Activated CD8-positive, alpha-beta memory T cell treated with anti-CD3 and anti-CD28 coated beads, Interleukin-2, amount 50 U/mL, for 1 hour (primary cell): ENCODE data around the gene TNN.

Experiments
- DNase-seq: peaks from one replicate; pipeline ENCODE4 v3.0.0-alpha.2; 2020; ENCODE audit errors: extremely low read depth

TNN gene

DNA sequence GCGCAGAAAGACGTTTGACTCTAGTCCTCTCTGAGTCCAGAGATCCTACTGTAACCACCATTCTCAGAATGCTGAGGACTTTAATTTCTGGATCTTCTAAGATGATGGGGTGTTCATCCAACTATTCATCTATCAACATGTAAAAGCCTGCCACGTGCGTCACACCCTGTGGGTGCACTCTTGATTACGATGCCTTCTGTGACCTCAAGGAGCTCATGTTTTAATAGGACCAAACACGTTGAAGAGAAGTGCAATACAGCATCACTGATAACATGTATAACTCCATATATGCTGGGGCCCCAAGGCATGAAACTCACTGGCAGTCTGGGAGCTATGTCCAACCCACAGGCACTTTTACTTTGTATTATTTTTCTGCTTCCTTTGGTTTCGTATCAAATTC lies 105.9 kb downstream of the TNN start:
- DNase-seq: no peak

DNA sequence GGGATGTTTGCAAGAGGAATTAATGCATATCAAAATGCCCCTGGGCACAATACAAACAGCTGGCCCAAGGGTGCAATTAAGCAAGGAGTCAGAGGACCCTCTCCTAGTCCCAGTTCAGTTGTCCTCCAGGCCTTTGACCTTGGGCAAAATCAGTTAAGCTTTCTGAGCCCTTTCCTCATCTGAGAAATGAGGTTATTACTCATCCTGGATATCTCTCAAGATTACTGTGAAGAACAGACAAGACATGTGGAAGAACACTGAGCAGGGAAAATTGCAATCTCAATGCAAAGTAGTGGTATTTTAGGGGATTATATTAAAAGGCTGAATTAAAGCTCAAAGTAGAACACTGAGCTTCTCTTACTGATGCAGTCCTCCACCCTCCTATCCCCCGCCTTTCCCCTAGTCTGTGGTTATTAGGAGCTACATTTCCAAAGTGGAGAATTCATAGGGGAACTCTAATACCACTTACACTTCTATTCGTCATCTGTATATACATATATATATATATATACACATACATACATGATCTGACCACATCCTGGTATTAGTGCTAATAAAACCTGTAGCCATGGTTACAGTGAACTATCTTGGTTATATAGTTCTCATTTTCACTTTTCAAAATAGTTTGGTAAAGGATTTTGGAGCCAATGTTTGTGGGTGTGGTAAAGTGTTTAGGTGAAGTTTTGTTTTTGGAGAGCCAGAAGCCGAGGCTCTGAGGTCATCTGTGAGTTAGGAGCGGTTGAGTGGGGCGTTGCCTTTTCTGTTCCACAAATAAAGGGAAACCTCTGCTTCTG lies 106.9 kb downstream of the TNN start:
- no peak for DNase-seq

DNA sequence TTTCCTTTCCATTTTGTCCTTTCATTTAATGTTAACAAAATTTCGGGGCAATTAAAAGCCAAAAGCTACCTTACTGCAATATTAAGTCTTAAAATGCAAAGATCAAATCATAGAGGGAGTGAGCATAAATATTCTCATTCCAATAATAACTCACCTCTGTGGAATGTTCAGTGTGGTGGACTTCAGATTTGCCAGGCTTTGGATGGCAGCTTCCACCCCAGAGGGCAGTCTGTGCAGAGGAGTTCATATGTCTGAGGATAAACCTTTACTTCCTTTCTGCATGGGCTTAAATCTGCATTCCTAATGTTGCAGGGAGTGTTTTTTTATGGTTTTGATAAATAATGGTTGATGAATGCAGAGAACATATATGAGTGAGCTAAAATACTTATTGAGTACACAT lies 108.6 kb downstream of the TNN start:
- DNase-seq: no peak

DNA sequence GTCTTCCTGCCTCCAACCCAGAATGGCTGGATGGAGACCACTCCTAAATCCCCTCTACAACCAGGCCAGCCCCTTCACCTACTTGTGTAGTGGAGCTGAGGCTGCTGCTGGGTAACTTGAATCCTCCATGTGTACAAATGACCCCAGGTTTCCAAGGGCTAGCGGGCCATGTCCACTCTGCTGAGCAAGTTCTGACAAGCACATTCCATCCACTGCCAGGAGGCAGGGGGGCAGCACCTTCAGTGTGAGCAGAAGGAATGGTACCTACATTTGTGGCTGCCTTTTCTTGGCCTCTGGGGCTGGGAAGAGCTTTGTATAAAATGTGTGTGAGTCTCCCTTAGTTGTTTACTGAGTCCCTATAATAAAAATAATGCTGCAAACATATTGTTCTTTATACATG lies 110.4 kb downstream of the TNN start:
- DNase-seq: no peak

DNA sequence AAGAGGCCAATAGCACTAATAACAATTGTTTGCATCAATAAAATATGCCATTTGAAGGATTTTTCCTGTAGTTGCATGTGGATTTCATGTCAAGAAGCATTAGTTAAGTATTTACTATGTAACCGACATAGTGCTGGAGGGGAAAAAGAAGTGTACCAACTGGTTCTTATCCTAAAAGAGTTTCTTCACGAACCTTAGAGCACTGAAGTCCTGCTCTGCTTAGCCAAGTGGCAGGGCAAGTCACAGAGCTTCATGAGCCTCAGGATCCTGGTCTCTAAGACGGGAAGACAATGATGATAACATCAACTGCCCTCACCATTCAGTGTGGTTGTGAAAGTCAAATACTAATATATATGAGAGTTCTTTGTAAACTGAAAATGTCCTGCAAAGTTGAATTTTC lies 110.8 kb downstream of the TNN start:
- no peak for DNase-seq

DNA sequence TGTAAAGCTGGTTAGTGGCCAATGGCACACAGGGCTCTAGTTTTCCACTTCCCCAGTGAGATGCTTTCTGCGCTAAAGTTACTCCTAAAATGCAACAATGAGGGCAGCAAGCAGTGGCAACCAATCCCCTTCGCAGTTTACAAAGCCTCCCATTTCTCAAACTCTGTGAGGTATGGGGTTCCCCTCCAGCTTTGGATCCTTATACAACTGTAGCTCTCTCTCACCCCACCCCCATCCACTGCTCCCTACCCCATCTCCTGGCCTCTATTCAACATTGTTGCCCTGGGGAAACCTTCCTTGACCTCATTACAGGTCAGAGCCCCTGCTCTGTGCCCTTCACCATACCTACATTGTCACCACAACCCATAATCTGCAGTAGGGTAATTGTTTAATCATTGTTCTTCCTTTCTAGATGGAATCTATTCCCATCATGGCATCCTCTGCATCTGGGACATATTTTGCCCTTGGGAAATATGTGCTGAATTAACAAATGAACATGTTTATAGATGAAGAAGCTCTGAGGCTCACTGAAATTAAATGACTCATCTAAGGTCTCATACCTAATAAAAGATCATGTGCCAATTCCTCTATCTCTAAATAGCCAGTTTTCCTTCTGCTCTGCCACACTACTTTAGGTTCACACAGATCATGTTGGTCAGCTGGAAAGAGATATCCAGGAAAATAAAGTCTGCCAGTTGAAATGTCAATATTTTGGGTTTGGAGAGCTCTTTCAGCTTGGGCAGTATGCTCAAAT lies 112.4 kb downstream of the TNN start:
- no peak for DNase-seq

DNA sequence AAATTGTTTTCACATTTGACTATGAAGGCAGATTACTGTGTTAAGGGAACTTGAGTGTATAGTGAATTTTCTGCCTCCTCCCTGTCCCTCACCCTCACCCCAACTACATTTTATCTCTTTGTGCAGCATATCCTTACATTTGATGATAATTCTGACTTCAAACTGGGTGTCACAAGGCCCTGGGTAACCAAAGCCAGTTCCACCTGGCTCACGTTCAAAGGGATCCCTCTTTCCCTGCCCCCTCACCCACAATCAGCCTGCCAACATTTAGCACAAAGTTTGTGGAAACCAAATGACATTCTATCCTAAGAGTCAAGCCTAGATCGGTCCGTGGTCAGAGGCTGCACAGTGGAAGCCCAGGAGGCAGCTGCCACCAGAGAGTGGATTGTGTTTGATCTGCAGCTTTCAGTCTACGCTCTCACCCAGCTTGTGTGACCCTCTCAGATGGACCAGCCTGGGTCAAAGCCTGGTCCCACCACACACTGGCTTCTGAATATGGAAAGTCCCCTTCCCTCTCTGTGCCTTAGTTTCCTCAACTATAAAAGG lies 114.6 kb downstream of the TNN start:
- DNase-seq: no peak

DNA sequence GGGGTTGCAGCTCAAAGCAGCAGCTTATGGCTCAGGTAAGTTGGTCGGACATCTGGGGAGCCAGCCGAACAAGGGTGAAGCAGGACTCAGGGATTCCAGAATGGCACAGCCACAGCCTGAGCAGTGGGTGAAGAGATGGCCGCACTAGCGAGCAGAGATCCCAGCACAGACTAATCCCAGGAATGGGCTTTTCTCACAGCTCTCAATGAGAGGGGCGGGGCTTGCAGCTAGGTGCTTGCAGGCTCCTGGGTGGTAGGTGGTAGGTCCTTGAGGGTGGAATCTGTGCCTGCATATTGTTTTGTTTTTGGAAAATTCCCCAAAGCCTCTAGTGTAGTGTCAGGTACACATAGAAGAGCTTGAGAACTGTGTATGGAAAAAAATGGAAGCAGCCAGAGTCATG lies 116.0 kb downstream of the TNN start:
- DNase-seq: no peak

DNA sequence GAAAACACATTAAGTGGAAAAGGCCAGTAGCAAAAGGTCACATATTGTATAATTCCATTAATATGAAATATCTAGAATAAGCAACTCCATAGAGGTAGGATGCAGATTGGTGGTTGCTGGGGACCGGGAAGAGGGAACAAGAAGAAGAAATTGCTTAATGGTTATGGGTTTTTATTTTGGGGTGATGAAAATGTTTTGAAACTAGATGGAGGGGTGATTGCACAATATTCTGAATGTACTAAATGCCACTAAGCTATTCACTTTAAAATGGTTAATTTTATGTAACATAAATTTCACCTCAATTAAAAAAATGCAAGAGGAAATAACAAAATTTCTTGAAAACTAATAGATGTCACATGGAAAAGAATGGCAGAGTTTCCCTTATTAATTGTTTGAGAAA lies 118.3 kb downstream of the TNN start:
- DNase-seq: no peak

DNA sequence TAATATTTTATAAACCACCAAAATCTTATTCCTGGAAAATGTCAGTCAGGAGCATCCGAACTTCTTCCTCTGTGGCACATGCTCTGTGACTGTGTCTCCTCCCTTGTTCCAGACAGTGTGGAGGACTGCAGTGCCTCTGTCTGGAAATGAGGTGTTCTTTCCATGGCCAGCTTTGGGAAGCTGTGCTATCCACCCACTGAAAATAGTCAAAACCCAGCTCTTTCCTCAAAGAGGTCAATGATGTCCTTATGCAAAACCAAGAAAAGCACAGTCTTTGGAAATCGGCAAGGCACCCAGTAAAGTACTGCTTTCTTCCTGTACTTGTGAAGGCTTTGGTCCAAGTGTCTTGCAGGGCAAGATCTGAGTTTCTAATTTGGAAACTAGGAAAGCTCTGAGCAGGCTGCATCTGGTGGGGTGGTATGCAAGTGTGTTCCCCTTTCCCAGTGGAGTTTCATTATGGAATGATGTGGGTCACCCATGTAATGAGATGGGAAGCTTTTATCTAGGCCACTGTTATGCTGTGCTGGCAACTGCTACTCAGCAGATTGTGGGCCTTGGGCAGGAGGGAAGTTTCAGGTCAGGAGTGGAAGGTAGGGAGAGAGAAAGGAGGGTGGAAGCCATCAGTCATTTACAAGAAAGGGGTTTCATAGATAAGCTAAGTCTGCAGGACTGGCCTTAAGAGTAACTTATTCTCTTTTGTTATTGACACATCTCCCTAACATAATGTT lies 119.0 kb downstream of the TNN start:
- DNase-seq: no peak

DNA sequence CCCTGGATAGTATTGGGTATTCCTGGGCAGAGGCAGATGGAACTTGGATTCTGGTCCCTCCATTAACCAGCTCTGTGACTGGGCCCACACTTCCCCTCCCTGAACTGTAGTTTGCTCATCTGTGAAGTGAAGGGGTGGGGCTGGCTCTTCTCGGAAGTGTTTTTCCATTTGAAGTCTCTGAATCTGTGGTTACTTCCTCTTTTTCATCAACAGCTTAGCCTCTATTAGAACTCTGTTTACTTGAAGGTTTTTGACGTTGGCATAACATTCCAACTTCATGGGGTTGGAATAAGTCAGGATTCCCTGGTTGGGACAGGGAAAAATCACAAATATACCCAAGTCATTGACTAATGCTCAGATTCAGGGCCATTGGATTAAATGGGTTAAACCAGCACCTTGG lies 121.3 kb downstream of the TNN start:
- no peak for DNase-seq

DNA sequence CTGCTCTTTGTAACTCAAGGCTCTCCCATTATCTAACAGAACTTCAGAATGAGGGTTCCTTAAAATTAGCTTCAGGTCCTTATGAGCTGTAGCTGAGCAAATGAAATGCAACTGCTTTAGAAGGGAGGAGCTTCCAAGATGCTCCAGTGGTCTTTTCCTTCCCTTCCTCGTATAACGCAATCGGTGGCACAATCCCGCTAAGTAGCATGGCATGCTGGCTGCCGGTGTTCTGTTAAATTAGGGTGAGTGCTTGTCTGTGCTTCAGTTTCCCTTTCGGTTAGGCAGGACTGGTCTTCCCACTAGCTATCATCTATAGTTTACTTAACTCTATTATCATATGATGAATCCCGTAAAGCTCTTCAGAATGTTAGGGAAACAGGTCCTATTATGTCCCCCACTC lies 124.0 kb downstream of the TNN start:
- no peak for DNase-seq

DNA sequence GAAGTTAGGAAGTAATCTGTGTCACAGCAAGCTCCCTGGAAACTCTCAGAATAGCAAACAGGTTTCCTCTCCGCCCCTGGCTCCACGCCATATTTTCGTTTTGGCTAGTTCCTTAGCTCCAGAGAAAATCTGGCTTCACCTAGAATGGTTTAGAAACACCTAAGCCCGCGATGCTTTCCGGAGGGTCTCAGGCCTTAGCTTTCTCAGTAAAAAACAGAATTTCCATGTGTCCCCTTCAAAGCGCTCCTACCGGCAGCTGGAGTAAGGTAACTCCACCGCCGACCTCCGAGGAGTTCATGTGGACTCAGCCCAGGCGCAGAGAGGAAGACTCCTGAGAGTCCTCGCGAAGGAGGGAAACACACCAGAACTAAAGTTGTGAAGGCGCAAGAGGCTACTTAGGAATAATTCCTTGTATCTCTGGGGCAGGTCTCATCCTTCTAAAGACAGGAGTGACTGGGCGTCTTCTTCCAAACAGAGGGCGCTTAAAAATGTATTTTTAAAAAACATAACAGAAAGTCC lies 124.5 kb downstream of the TNN start:
- DNase-seq: no peak

DNA sequence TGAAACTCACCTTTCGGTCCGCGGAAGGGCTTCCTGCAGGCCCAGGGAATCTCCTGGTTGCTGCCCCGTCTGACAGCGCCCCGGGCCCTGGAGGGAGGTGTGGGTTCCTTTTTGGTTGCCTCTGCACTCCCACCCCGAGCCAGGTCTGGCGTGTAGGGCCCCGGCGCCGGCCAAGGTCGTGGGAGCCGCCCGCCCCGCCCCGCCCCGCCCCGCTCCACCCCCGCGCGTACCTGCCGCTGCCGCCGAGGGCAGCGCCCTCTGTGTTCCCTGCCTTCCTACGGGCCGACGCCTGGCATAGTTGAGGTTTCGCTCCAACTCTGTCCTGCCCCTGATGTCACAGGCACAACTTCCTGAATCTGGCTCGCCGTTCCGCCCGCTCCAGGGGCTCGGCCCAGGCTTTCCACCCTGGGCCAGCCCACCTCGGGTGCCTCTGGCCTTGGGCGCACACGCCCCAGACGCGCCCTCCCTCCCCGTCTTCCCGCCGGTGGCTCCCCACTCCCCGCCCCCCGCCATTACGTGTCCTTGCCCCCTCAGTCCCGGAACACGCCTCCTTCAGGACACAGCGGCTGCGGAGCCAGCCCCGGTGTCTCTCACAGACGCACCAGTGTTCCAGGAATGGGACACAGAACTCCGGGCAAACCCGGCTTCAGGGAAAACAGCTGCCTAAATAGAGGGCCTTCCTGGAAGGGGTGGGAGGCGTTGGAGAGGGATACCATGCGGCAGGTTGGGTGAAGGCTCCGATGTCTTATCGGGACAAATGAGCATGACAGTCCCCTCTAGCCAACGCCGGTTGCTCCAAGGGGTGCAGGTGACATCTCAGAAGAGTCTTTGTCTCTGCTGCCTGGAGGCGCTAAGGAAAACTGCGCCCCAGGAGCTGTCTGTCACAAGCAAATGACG lies 125.2 kb downstream of the TNN start, which contains the start of gene KIAA0040:
Gene KIAA0040 (minus strand): TSS at position 147 of the 897 bp plus-strand sequence. CDS start 31,763 bp downstream, outside the sequence.
- DNase-seq: no peak

DNA sequence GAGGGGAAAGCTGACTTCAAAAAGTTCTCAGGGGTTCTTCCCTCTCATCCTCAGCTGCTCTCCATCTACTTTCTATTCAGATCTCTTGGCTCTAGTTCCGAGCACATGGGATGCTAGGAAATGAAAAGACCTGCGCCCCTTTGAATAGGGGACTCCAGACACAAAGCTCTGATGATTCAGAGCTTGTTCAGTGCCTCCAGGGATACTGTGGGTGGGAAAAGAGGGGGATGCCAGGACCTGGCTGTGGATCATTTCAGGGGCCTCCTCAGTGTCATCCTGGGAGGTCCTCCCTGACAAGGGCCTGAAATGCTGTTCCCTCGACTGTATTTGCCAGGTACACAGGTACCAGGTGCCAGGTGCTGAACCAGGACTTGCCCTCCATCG lies 125.9 kb downstream of the TNN start:
- DNase-seq: no peak

DNA sequence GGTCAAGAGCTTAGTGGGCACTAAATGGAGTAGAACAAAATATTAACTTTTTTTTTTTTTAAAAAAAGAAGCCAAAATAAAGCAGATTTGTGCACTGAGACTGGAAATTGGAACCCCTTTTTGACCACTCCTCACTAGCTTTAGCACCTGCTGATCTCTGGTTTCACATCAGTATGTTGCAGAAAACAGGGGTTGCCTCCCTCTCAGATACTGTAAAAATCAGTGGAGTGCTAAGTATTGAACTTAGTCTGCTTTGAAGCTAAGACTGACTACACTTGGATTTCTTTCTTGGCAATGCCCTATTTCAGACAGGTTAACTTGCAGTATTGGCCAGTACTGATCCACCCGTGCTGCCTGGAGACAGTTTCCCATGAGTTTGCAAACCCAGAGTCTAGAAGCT lies 127.6 kb downstream of the TNN start:
- no peak for DNase-seq

DNA sequence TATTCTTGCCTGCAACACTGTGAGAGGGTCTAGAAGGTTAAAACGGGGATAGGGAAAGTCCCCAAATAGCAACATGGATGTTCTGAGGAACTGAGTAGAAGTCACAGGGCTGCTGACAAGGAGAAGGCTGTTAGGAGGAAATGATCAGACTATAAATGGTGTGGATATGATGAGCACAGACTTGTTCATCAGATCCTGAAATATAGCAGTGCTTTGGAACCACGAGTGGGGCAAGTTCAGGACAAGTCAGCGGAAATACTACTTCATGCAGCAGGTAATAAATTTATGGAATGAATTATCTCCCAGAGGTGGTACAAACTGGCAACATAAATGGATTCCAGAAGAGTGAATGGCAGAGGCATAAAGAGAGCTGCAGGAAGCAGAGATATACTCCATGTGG lies 128.2 kb downstream of the TNN start:
- DNase-seq: no peak

DNA sequence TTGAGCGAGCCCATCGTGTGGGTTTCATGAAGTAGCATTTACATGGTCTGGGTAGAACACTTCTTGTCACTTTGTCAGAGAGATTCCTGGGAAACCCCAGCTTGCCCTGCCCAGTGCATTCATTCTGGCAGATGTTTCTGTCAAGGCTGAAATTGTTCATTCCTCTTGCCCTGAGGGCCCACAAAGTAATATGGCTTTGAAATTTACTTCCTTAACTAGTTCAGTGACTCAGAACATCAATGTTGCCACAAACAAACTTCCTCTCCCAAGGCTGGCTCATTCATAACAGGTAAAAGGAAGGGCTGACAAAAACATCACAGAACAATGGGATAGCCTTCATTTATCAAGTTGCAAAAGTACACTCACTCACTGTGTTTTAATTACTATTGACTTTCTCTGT lies 129.9 kb downstream of the TNN start:
- DNase-seq: no peak
